Suprapubic skin (tissue), 3 donors: ENCODE results near the gene TM9SF4.

ENCODE experiments used
- CTCF ChIP-seq, 2 donors: fragments of 200-600 bp in 1 of 2; fragments of 450-650 bp in 1 of 2; sonication (generic) in 1 of 2; IDR thresholded peaks; one replicate each; pipeline ENCODE4 v1.5.1; 2016 to 2019; ENCODE audit warnings: antibody characterized with exemption in 2 of 2, mild to moderate bottlenecking in 1 of 2, moderate library complexity in 1 of 2
- EP300 ChIP-seq: sonication (generic); formaldehyde crosslinking; IDR thresholded peaks from one replicate; pipeline ENCODE4 v1.6.1; 2017; ENCODE audit warnings: antibody characterized with exemption
- POLR2A ChIP-seq, 2 donors: fragments of 450-650 bp; IDR thresholded peaks; one replicate each; pipeline ENCODE4 v1.6.1; 2017; ENCODE audit warnings: antibody characterized with exemption in 2 of 2, mild to moderate bottlenecking in 2 of 2, moderate library complexity in 2 of 2

GRCh38 chr20:32070282-32070681 lies 39.2 kb upstream of the TM9SF4 start:
- no peak for TF ChIP-seq POLR2A (IDR thresholded peaks at IDR 0.05)
- TF ChIP-seq CTCF (IDR thresholded peaks at IDR 0.05), result no peak
- no peak for TF ChIP-seq EP300
